GM21367 (cell line): ENCODE results near the gene EFCC1.

ENCODE experiments used
- ATAC-seq: cut with Tn5 transposase; IDR thresholded peaks from one replicate; pipeline ENCODE4 v1.9.1; 2021; ENCODE audit not compliant: unreplicated experiment

The EFCC1 gene

GRCh38 chr3:129014148-129014547 is 13.0 kb downstream of the EFCC1 start:
- no peak for ATAC-seq

GRCh38 chr3:129014793-129015345 is 13.8 kb downstream of the EFCC1 start:
- ATAC-seq: no peak

GRCh38 chr3:129015388-129016105 is 14.4 kb downstream of the EFCC1 start:
- no peak for ATAC-seq

- ATAC-seq: no peak
Observed at GRCh38 chr3:129016356-129016719, 15.2 kb downstream of the EFCC1 start.

GRCh38 chr3:129016720-129017483 is 15.8 kb downstream of the EFCC1 start:
- no peak for ATAC-seq

- no peak for ATAC-seq
Observed at GRCh38 chr3:129017484-129017899, 16.4 kb downstream of the EFCC1 start.

GRCh38 chr3:129018271-129018670 is 17.2 kb downstream of the EFCC1 start:
- no peak for ATAC-seq

- no peak for ATAC-seq
Observed at GRCh38 chr3:129018751-129019150, 17.6 kb downstream of the EFCC1 start.

- ATAC-seq: no peak
Observed at GRCh38 chr3:129019266-129019665, 18.2 kb downstream of the EFCC1 start.

GRCh38 chr3:129020691-129021090 is 19.6 kb downstream of the EFCC1 start:
- no peak for ATAC-seq

GRCh38 chr3:129021140-129021551 is 20.0 kb downstream of the EFCC1 start:
- ATAC-seq: no peak

- ATAC-seq: no peak
Observed at GRCh38 chr3:129022114-129023007, 21.3 kb downstream of the EFCC1 start.

- no peak for ATAC-seq
Observed at GRCh38 chr3:129023008-129023358, 21.9 kb downstream of the EFCC1 start.

GRCh38 chr3:129023909-129024308 is 22.8 kb downstream of the EFCC1 start:
- ATAC-seq: no peak

- ATAC-seq: no peak
Observed at GRCh38 chr3:129025108-129025507, 24.0 kb downstream of the EFCC1 start.

GRCh38 chr3:129025691-129026435 is 24.8 kb downstream of the EFCC1 start:
- no peak for ATAC-seq

- ATAC-seq: peak; percentile 98
Observed at GRCh38 chr3:129026728-129027543, 25.8 kb downstream of the EFCC1 start.

- no peak for ATAC-seq
Observed at GRCh38 chr3:129027544-129027880, 26.4 kb downstream of the EFCC1 start.

GRCh38 chr3:129028866-129029265 is 27.8 kb downstream of the EFCC1 start:
- ATAC-seq: no peak

- no peak for ATAC-seq
Observed at GRCh38 chr3:129030611-129031010, 29.5 kb downstream of the EFCC1 start.
